ENCODE results near the gene FOXN4.

Gene FOXN4

GRCh38 chr12:109259545-109259895, 49.6 kb downstream of the FOXN4 start:
- Histone ChIP-seq H3K9ac (no peak overlapping the region), H2AFZ (ENCODE audit: low read depth) (no peak overlapping the region), H4K20me1 (ENCODE audit: insufficient read depth) (no peaks in the 10 kb centered on the region), H3K27me3 (ENCODE audit: insufficient read depth, low read depth) (no peaks in the 10 kb centered on the region), H3K27ac (no peak overlapping the region), H3K79me2 (ENCODE audit: insufficient read depth, low read depth) (no peaks in the 10 kb centered on the region), H3K4me2 (no peak overlapping the region), H3K4me3 (IDR thresholded peaks at IDR 0.05; ENCODE audit: insufficient read depth, low read depth, low read length) (no peak overlapping the region), H3K4me1 (ENCODE audit: low read depth, poor library complexity, severe bottlenecking) (no peaks in the 10 kb centered on the region), H3K36me3 (ENCODE audit: insufficient read depth) (no peaks in the 10 kb centered on the region)
- no peak for TF ChIP-seq CTCF (conservative IDR thresholded peaks at IDR 0.05; ENCODE audit: low read depth, low read length)

DNA sequence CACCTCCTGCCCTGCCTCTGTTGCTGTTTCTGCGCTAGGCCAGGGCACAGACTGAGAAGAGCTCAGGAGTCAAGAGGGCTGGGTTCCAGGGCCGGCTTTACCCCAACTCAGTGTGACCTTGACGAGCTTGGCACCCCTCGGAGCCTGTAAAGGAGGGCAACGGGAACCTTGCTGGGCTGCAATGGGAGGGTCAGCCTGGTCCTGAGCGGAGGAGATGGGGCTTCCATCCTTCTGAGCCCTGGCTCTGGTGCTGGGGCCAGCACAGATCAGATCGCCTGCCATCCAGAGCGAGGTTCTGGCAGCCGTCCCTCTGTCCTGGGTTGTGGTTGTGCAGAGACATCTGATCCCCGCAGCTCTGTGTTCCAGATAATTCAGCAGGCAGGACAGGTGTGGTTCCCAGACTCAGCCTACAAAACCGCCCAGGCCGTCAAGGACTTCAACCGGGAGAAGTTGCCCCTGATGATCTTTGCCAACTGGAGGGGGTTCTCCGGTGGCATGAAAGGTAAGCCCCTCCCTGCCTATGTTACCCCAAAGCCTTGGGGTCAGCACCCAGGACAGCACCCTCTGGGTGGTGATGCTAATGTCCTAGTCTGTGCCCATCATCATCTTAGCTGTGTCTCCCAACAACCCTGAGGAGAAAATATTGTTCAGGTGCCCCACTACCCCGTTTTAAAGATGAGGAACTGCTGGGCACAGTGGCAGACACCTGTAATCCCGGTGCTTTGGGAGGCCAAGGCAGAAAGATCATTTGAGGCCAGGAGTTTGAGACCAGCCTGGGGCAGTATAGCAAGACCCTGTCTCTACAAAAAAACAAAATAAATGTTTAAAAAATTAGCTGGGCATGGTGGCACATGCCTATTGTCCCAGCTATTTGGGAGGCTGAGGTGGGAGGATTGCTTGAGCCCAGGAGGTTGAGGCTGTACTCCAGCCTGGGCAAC, 50.2 kb downstream of the FOXN4 start:
- no peak overlapping the region for H3K9ac ChIP-seq
- no peak for TF ChIP-seq CTCF (conservative IDR thresholded peaks at IDR 0.05; ENCODE audit: low read depth, low read length)
- H2AFZ ChIP-seq (ENCODE audit: low read depth), result no peak overlapping the region
- no peaks in the 10 kb centered on the region for H3K27me3 ChIP-seq (ENCODE audit: insufficient read depth, low read depth)
- H3K4me2 ChIP-seq, result no peak overlapping the region
- no peaks in the 10 kb centered on the region for H3K36me3 ChIP-seq (ENCODE audit: insufficient read depth)
- H3K4me1 ChIP-seq (ENCODE audit: low read depth, poor library complexity, severe bottlenecking), result no peaks in the 10 kb centered on the region
- no peaks in the 10 kb centered on the region for H4K20me1 ChIP-seq (ENCODE audit: insufficient read depth)
- H3K79me2 ChIP-seq (ENCODE audit: insufficient read depth, low read depth), result no peaks in the 10 kb centered on the region
- H3K4me3 ChIP-seq (IDR thresholded peaks at IDR 0.05; ENCODE audit: insufficient read depth, low read depth, low read length), result no peak overlapping the region
- H3K27ac ChIP-seq, result no peak overlapping the region

DNA sequence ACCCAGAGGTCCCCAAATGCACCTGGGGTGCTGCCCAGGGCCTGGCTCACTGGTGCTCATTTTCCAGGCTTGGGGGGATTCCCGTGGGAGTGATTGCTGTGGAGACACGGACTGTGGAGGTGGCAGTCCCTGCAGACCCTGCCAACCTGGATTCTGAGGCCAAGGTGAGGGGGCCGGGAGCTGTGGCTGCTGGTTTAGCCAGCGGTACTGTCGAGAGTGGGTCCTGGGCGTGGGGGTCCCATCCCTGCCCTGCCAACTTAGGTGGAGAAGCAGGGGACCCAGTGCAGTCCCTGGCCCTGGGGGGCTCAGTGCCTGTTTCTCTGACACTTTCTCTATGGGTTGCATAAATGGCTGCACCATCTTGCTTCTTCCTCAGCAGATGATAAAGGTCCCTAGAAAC, 50.9 kb downstream of the FOXN4 start:
- no peaks in the 10 kb centered on the region for H4K20me1 ChIP-seq (ENCODE audit: insufficient read depth)
- TF ChIP-seq CTCF (conservative IDR thresholded peaks at IDR 0.05; ENCODE audit: low read depth, low read length), result no peak
- no peak overlapping the region for H3K9ac ChIP-seq
- H3K79me2 ChIP-seq (ENCODE audit: insufficient read depth, low read depth), result no peaks in the 10 kb centered on the region
- H3K4me2 ChIP-seq, result no peak overlapping the region
- H3K36me3 ChIP-seq (ENCODE audit: insufficient read depth), result no peaks in the 10 kb centered on the region
- H3K4me3 ChIP-seq (IDR thresholded peaks at IDR 0.05; ENCODE audit: insufficient read depth, low read depth, low read length), result no peak overlapping the region
- H2AFZ ChIP-seq (ENCODE audit: low read depth), result no peak overlapping the region
- no peak overlapping the region for H3K27ac ChIP-seq
- no peaks in the 10 kb centered on the region for H3K27me3 ChIP-seq (ENCODE audit: insufficient read depth, low read depth)
- no peaks in the 10 kb centered on the region for H3K4me1 ChIP-seq (ENCODE audit: low read depth, poor library complexity, severe bottlenecking)

GRCh38 chr12:109256011-109256410, 53.1 kb downstream of the FOXN4 start:
- Histone ChIP-seq H3K36me3 (ENCODE audit: insufficient read depth) (no peaks in the 10 kb centered on the region), H3K4me1 (ENCODE audit: low read depth, poor library complexity, severe bottlenecking) (no peaks in the 10 kb centered on the region), H4K20me1 (ENCODE audit: insufficient read depth) (no peaks in the 10 kb centered on the region), H3K4me3 (IDR thresholded peaks at IDR 0.05; ENCODE audit: insufficient read depth, low read depth, low read length) (no peak overlapping the region), H3K79me2 (ENCODE audit: insufficient read depth, low read depth) (no peaks in the 10 kb centered on the region), H3K27me3 (ENCODE audit: insufficient read depth, low read depth) (no peaks in the 10 kb centered on the region), H3K27ac (no peak overlapping the region), H2AFZ (ENCODE audit: low read depth) (no peak overlapping the region), H3K4me2 (no peak overlapping the region), H3K9ac (no peak overlapping the region)
- TF ChIP-seq CTCF (conservative IDR thresholded peaks at IDR 0.05; ENCODE audit: low read depth, low read length), result no peak
